Panc1 (cell line): ENCODE data around the gene RAP1GAP. TPM values are rescaled to one million over a fixed set of nuclear protein-coding genes. Genes with fewer than 3 reads are reported as not detected.

Source experiments
- ATAC-seq: fragments of 200-7000 bp; cut with Tn5 transposase; 2 replicates; pipeline ENCODE4 v1.9.1; 2020; ENCODE audit warnings: mild to moderate bottlenecking, moderate library complexity
- BruUV-seq: library from RNA; stranded (reverse); fragments of 400-500 nt; replicated peaks from 2 replicates; lab custom pipeline; 2021; lab: Mats Ljungman, UMichigan
- CTCF ChIA-PET: fragments of 300-600 bp; sonication (Branson Sonifier 250); formaldehyde crosslinking; loops from one replicate; lab custom pipeline; 2022; ENCODE audit warnings: antibody characterized with exemption; lab: Charles Lee
- POLR2A ChIA-PET: fragments of 300-600 bp; sonication (Branson Sonifier 250); formaldehyde crosslinking; loops from one replicate; lab custom pipeline; 2022; ENCODE audit warnings: antibody characterized with exemption; lab: Charles Lee
- DNase-seq: peaks from one replicate; pipeline ENCODE4 v3.0.0-alpha.2; 2010; ENCODE audit warnings: low read depth, low spot score
- H3K27ac ChIP-seq: 2 replicates; pipeline ENCODE4 v1.5.1; 2011; ENCODE audit warnings: mild to moderate bottlenecking, low read length, inconsistent platforms
- H3K27me3 ChIP-seq: fragments of 200-500 bp; sonication (Bioruptor generic); 2 replicates; pipeline ENCODE4 v1.6.0; 2014; ENCODE audit warnings: low read length, inconsistent platforms; ENCODE audit not compliant: control insufficient read depth, insufficient read depth
- H3K36me3 ChIP-seq: fragments of 200-500 bp; sonication (Bioruptor generic); 2 replicates; pipeline ENCODE4 v1.5.1; 2014; ENCODE audit warnings: inconsistent platforms, mild to moderate bottlenecking, low read length, moderate library complexity; ENCODE audit not compliant: control insufficient read depth, insufficient read depth
- H3K4me1 ChIP-seq: 2 replicates; pipeline ENCODE4 v1.5.1; 2011; ENCODE audit warnings: inconsistent platforms, mild to moderate bottlenecking, low read length, moderate library complexity; ENCODE audit not compliant: control insufficient read depth, insufficient read depth
- H3K4me3 ChIP-seq, 2 experiments: 2 replicates each; pipeline ENCODE4 v1.5.1; 2011 to 2012; ENCODE audit warnings: low read depth in 2 of 2, low read length in 2 of 2, mild to moderate bottlenecking in 2 of 2, inconsistent platforms in 1 of 2, moderate library complexity in 1 of 2
- H3K9me3 ChIP-seq: fragments of 200-500 bp; sonication (Bioruptor generic); 2 replicates; pipeline ENCODE4 v1.5.1; 2014; ENCODE audit warnings: low read depth, mild to moderate bottlenecking, inconsistent platforms, low read length, moderate library complexity; ENCODE audit not compliant: control insufficient read depth, insufficient read depth
- POLR2AphosphoS5 ChIP-seq: IDR thresholded peaks from 2 replicates; pipeline ENCODE4 v1.6.1; 2012; ENCODE audit warnings: mild to moderate bottlenecking, low read depth, low read length, moderate library complexity
- SIN3A ChIP-seq: IDR thresholded peaks from 2 replicates; pipeline ENCODE4 v1.6.1; 2012; ENCODE audit warnings: low read depth, mild to moderate bottlenecking, low read length, moderate library complexity, borderline replicate concordance; ENCODE audit not compliant: insufficient read depth
- TCF7L2 ChIP-seq: IDR thresholded peaks from 2 replicates; pipeline ENCODE4 v1.6.1; 2011; ENCODE audit warnings: mild to moderate bottlenecking, low read depth, low read length, inconsistent platforms
- in situ Hi-C: cut with HindIII; loops from 2 replicates; pipeline ENCODE4 v1.10.0; 2016; ENCODE audit warnings: low sequenced_read_pairs, low pct_unique_long_range_greater_than_20kb
- intact Hi-C: fragments of 100-400 bp; cut with micrococcal nuclease; formaldehyde crosslinking; loops from one replicate; pipeline ENCODE4 v1.10.0; 2022; ENCODE audit not compliant: unreplicated experiment
- total RNA-seq: library from RNA; stranded (reverse); gene quantifications from one replicate; pipeline ENCODE4 v1.2.1, GENCODE V29; 2021; ENCODE audit not compliant: unreplicated experiment
- TF ChIP-seq, protein P1 (sequence below), 2 experiments: IDR thresholded peaks; 2 replicates each; pipeline ENCODE4 v1.6.1; 2011 to 2012; ENCODE audit warnings: low read depth in 2 of 2, control low read depth in 1 of 2, low read length in 1 of 2, mild to moderate bottlenecking in 1 of 2, moderate library complexity in 1 of 2; ENCODE audit not compliant: insufficient read depth in 1 of 2
- TF ChIP-seq, protein P2 (sequence below): fragments of 450-650 bp; IDR thresholded peaks from 2 replicates; pipeline ENCODE4 v1.5.1; 2017; ENCODE audit warnings: mild to moderate bottlenecking

The RAP1GAP gene
- total RNA-seq, 1 experiment from 2014 or later, result 4.6 TPM

DNA sequence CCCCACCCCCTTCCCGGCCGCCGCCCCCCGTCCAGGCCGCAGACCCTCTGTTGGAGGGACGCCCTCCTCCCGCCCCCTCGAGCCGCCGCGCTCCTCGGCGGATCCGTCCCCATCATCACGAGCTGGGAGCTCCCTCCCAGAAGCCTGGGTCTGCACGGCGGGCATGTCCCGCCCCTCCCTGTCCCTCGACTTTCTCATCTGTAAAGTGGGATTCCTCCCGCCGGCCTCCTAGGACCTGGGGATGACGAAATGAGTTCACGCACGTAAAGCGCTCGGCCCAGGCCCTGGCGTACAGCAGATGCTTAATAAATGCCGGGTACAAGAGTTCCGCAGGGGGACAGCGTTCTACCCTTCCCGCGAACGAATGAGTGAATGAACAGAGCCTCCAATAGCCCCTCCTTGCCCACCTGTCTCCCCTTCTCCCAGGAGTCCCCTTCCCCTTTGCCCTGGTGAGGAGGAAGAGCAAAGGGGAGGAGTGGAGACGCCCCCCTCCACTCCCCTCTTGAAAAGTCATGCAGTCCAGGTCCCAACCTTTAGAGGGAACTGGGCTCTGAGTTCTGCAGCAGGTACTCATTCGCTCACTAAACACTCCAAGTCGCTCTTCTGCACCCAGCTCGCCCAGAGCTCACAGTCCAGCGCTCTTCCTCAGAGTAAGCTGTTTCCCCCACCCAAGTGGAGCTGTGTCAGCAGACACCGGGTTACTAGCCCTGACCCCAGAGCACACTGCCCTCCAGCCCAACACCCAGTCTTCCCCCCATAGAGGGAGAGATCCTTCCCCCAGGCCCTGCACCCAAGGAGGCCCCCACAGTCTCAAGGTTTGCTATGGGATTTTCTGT, 16.8 kb downstream of the RAP1GAP start:
- in situ Hi-C loops (no loop called here), intact Hi-C loops (loop anchor here (10.0 kb wide), 2 partner anchors 58 to 118 kb away; no protein-coding TSS in a partner anchor)
- ATAC-seq, result peak; percentile 6; the same call in 1 of the 2 replicates
- POLR2A ChIA-PET, result interaction anchor here (0.6 kb wide), 1 partner anchor 371 kb away, joined by 6 read pairs; no protein-coding TSS in a partner anchor
- H3K9me3 ChIP-seq, result no peaks in the 10 kb centered on the region
- no peak for DNase-seq
- CTCF ChIA-PET, result interaction anchor here (0.6 to 0.9 kb wide), 2 partner anchors 8 to 59 kb away, joined by 6 to 7 read pairs; no protein-coding TSS in a partner anchor
- H3K27me3 ChIP-seq, result no peaks in the 10 kb centered on the region
- no TSS peak for BruUV-seq
- H3K27ac ChIP-seq, result no peak overlapping the region
- H3K36me3 ChIP-seq, result no peaks in the 10 kb centered on the region
- H3K4me1 ChIP-seq, result no peaks in the 10 kb centered on the region; the same call in 1 of the 2 replicates
- H3K4me3 ChIP-seq, result peak overlapping the region; percentile 23 to 38; a peak in 3 of 4 replicates
- TF ChIP-seq TCF7L2, result no peak
- no peak for TF ChIP-seq SIN3A
- TF ChIP-seq, protein P1, sequence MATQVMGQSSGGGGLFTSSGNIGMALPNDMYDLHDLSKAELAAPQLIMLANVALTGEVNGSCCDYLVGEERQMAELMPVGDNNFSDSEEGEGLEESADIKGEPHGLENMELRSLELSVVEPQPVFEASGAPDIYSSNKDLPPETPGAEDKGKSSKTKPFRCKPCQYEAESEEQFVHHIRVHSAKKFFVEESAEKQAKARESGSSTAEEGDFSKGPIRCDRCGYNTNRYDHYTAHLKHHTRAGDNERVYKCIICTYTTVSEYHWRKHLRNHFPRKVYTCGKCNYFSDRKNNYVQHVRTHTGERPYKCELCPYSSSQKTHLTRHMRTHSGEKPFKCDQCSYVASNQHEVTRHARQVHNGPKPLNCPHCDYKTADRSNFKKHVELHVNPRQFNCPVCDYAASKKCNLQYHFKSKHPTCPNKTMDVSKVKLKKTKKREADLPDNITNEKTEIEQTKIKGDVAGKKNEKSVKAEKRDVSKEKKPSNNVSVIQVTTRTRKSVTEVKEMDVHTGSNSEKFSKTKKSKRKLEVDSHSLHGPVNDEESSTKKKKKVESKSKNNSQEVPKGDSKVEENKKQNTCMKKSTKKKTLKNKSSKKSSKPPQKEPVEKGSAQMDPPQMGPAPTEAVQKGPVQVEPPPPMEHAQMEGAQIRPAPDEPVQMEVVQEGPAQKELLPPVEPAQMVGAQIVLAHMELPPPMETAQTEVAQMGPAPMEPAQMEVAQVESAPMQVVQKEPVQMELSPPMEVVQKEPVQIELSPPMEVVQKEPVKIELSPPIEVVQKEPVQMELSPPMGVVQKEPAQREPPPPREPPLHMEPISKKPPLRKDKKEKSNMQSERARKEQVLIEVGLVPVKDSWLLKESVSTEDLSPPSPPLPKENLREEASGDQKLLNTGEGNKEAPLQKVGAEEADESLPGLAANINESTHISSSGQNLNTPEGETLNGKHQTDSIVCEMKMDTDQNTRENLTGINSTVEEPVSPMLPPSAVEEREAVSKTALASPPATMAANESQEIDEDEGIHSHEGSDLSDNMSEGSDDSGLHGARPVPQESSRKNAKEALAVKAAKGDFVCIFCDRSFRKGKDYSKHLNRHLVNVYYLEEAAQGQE (IDR thresholded peaks at IDR 0.05; ENCODE audit: insufficient read depth in 1 of 2, low read depth in 2 of 2, low read length in 1 of 2), result no peak
- TF ChIP-seq, protein P2, sequence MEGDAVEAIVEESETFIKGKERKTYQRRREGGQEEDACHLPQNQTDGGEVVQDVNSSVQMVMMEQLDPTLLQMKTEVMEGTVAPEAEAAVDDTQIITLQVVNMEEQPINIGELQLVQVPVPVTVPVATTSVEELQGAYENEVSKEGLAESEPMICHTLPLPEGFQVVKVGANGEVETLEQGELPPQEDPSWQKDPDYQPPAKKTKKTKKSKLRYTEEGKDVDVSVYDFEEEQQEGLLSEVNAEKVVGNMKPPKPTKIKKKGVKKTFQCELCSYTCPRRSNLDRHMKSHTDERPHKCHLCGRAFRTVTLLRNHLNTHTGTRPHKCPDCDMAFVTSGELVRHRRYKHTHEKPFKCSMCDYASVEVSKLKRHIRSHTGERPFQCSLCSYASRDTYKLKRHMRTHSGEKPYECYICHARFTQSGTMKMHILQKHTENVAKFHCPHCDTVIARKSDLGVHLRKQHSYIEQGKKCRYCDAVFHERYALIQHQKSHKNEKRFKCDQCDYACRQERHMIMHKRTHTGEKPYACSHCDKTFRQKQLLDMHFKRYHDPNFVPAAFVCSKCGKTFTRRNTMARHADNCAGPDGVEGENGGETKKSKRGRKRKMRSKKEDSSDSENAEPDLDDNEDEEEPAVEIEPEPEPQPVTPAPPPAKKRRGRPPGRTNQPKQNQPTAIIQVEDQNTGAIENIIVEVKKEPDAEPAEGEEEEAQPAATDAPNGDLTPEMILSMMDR, result no peak
- TF ChIP-seq POLR2AphosphoS5, result no peak

DNA sequence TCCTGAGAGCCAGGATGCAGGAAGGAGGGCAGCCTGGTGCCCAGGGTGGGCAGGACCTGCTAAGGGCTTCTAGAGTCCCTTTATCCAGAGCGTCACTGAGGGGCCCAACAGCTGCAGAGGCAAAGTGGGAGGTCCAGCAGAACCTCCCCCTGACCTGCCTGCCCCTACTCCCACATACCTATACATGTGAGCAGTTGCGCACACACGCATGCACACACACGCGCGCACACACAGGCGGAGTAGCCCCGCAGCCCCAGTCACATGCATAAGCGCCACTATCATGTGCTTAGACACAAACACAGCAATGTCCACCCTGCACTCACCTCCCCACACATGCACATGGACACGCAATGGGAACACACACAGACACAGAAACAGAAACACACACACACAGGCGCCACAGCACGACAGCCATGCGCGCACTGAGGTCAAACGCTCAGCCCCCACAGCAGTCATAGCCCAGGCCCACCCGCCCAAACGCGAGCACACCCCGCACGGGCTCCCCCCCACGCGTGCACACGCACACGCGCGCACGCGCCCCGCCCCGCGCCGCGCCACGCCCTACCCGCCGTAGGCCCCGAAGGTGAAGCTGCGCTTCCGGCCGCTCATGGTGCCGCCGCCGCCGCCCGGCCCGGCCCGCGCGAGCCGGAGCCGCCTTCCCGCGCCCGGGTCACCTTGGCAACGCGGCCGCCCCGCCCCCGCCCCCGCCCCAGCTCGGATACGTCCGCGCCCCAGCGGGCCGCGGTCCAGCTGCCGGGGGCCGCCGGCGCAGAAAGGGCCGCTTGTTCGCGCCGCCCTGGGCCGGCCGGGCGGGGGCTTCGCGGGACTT, 17.7 kb downstream of the RAP1GAP start:
- POLR2A ChIA-PET, result interaction anchor here (0.6 kb wide), 1 partner anchor 372 kb away, joined by 6 read pairs; no protein-coding TSS in a partner anchor
- CTCF ChIA-PET, result interaction anchor here (0.9 kb wide), 1 partner anchor 9 kb away, joined by 6 read pairs; no protein-coding TSS in a partner anchor
- no peak for DNase-seq

More for the DNA sequence above, 17.7 kb downstream of the RAP1GAP start:
- ATAC-seq, result peak; percentile 69
- in situ Hi-C loops, result no loop called here
- H3K9me3 ChIP-seq, result no peaks in the 10 kb centered on the region
- H3K27ac ChIP-seq, result no peak overlapping the region
- intact Hi-C loops, result loop anchor here (10.0 kb wide), 2 partner anchors 57 to 117 kb away; no protein-coding TSS in a partner anchor
- no peaks in the 10 kb centered on the region for H3K27me3 ChIP-seq
- no peaks in the 10 kb centered on the region for H3K36me3 ChIP-seq
- H3K4me1 ChIP-seq, result no peaks in the 10 kb centered on the region; the same call in 1 of the 2 replicates
- TF ChIP-seq, protein P2, result no peak
- TF ChIP-seq SIN3A, result no peak
- TF ChIP-seq, protein P1 (IDR thresholded peaks at IDR 0.05; ENCODE audit: insufficient read depth in 1 of 2, low read depth in 2 of 2, low read length in 1 of 2), result no peak
- no peak for TF ChIP-seq POLR2AphosphoS5
- TF ChIP-seq TCF7L2, result no peak
- H3K4me3 ChIP-seq, result peak overlapping the region; percentile 23 to 48
- BruUV-seq, result no TSS peak
